ENCODE measurements around the gene VN1R4. TPM values are rescaled to one million over a fixed set of nuclear protein-coding genes. Genes with fewer than 3 reads are reported as not detected.
"Not testable (repeated sequence)": the region's sequence is repeated elsewhere in the genome, so short reads cannot be mapped to it uniquely, and the experiment has no call there.

The VN1R4 gene
- total RNA-seq, 2 donors from 2014 or later, result not detected

DNA sequence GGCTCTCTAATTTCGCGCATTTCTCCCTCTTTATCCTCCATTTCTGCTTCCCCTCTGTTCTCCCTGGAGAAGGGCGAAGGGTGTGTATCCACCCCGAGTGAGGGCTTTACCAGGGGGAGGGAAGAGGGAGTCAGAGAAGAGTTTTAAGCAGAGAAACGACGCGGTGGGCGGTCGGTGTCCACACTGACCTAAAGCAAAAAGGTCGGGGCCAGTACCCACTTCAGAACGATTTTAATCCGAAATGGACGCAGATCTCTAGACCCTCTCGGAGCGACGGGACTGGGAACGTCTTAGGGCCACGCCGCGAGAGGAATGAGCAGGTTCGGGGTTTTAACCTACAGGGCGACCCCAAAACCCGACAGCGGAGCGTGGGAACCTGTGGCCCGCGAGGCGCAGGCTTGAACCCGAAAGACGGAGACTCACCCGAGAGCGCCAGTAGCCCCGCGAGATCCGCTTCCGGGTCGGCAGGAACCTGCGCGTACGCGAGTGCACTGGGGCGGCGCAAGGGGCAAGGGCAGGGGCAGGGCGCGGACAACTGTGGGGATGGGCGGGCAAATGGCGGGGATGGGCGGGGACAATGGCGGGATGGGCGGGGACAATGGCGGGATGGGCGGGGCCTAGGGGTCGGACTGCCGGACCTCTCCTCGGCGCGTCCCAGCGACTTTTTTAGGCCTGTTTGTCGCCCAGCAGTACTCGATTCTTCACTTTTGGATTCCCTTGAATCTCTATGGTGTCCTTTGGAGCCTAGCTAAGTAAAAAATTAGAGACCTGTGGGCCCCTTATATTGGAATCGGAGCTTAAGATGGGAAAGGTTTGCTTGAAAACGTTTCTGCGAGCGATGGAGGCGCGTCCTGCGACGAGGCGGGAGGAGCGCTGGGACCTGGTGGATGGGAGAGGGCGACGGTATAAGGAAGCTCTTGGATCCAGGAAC is 12.8 kb downstream of the VN1R4 start, which contains the start of gene ZNF677:
TSS of gene ZNF677 (minus strand) at position 463 of the 931 bp plus-strand sequence. CDS start 3,323 bp downstream, outside the sequence.
- no peak within 1 kb of the TSS for H3K27ac Mint-ChIP-seq
- H3K27me3 Mint-ChIP-seq, result no peaks in the 10 kb centered on the region
- peak within 1 kb of the TSS; percentile 78 for H3K4me3 Mint-ChIP-seq
- H3K4me1 Mint-ChIP-seq, result peaks cover 3% of the 10 kb centered on the region
- peak; percentile 100 for ATAC-seq
- H3K9me3 ChIP-seq (ENCODE audit: control insufficient read depth, low read length, poor library complexity, severe bottlenecking), result peaks cover 17% of the 10 kb centered on the region
- peaks cover 7% of the 10 kb centered on the region for H3K36me3 Mint-ChIP-seq (ENCODE audit: low read depth)
- peak; percentile 59 to 66 (median 62) for DNase-seq

DNA sequence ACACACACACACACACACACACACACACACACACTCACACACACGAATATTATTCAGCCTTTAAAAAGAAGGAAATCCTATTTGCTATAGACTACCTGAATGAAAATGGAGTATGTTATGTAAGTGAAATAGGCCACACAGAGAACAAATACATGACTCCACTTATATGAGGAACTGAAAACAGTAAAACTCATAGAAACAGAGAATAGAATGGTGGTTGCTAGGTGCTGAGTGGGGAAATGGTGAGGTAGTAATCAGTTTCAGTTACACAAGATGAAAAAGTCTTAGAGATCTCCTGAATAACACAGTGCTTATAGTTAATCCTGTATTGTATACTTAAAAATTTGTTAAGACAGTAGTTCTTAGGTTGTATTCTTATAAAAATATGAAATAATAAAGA is 21.0 kb downstream of the VN1R4 start:
- no peak overlapping the region for H3K4me3 Mint-ChIP-seq
- H3K4me1 Mint-ChIP-seq, result no peaks in the 10 kb centered on the region
- H3K27me3 Mint-ChIP-seq, result no peaks in the 10 kb centered on the region
- H3K36me3 Mint-ChIP-seq (ENCODE audit: low read depth), result peaks cover 5% of the 10 kb centered on the region
- no peak for DNase-seq
- no peak for ATAC-seq
- H3K27ac Mint-ChIP-seq, result no peak overlapping the region
- H3K9me3 ChIP-seq (ENCODE audit: control insufficient read depth, low read length, poor library complexity, severe bottlenecking), result peaks cover 3% of the 10 kb centered on the region

DNA sequence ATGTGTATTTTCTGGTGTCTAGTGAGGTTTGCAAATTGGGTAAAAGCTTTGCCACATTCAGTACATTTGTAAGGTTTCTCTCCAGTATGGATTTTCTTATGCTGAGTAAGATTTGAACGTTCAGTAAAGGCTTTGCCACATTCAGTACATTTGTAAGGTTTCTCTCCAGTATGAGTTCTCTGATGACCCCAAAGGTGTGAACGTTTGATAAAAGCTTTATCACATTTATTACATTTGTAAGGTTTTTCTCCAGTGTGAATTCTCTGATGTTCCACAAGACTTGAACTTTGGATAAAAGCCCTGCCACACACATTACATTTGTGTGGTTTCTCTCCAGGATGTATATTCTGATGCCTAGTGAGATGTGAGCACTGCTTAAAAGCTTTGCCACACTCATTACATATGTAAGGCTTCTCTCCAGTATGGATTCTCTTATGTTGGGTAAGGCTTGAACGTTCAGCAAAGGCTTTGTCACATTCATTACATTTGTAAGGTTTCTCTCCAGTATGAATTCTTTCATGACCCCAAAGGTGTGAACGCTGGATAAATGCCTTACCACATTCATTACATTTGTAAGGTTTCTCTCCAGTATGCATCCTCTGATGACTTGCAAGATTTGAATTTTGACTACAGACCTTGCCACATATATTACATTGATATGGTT is 30.3 kb downstream of the VN1R4 start:
- Mint-ChIP-seq H3K27ac (no peak overlapping the region), H3K27me3 (no peaks in the 10 kb centered on the region), H3K4me3 (no peak overlapping the region), H3K4me1 (no peaks in the 10 kb centered on the region), H3K36me3 (ENCODE audit: low read depth) (peaks cover 3% of the 10 kb centered on the region)
- DNase-seq (no peak), ATAC-seq (no peak)
- peaks cover 20% of the 10 kb centered on the region for H3K9me3 ChIP-seq (ENCODE audit: control insufficient read depth, low read length, poor library complexity, severe bottlenecking)

DNA sequence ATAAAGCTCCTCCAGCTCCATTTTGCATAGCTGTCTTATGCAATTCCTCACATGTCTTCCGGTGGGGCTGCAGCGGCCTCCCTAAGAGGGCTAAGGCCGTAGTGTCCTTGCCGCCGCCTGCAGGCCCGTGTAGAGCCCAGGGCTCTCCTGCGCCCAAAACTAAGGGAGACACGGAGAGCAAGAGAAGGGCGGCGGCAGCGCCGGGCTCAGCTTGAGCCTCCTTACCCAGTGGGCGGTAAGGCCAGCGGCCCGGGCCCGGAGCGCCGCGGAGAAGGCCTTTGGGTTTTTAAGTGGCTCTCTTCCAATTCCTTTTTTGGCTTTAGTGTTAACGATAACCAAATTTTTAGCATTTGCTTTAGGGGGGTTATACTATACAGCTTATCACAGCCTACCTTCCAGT is 42.9 kb downstream of the VN1R4 start:
- no peak overlapping the region for H3K4me3 Mint-ChIP-seq
- peaks cover 13% of the 10 kb centered on the region for H3K9me3 ChIP-seq (ENCODE audit: control insufficient read depth, low read length, poor library complexity, severe bottlenecking)
- no peaks in the 10 kb centered on the region for H3K27me3 Mint-ChIP-seq
- H3K27ac Mint-ChIP-seq, result no peak overlapping the region
- H3K36me3 Mint-ChIP-seq (ENCODE audit: low read depth), result peaks cover 2% of the 10 kb centered on the region
- DNase-seq, result no peak
- no peak for ATAC-seq
- no peaks in the 10 kb centered on the region for H3K4me1 Mint-ChIP-seq

DNA sequence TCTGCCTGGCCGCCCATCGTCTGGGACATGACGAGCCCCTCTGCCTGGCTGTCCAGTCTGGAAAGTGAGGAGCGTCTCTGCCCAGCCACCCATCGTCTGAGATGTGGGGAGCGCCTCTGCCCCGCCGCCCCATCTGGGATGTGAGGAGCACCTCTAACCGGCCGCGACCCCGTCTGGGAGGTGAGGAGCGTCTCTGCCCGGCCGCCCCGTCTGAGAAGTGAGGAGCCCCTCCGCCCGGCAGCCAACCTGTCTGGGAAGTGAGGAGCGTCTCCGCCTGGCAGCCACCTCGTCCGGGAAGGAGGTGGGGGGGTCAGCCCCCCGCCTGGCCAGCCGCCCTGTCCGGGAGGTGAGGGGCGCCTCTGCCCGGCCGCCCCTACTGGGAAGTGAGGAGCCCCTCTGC is 44.8 kb downstream of the VN1R4 start:
- H3K27me3 Mint-ChIP-seq; H3K36me3 Mint-ChIP-seq (ENCODE audit: low read depth); DNase-seq; H3K27ac Mint-ChIP-seq; H3K4me1 Mint-ChIP-seq; ATAC-seq; H3K4me3 Mint-ChIP-seq: not testable (repeated sequence)
- H3K9me3 ChIP-seq (ENCODE audit: control insufficient read depth, low read length, poor library complexity, severe bottlenecking), result peaks cover 17% of the 10 kb centered on the region

Other genes with a start within 250 kb of the VN1R4 start
- gene ERVV-2, start 223.0 kb downstream of the VN1R4 start, total RNA-seq, result not detected
- gene ZNF160, start 164.3 kb downstream of the VN1R4 start, total RNA-seq, result 10 to 100 TPM; 31.2 to 34.1 TPM
- gene ZNF415, start 134.8 kb downstream of the VN1R4 start, total RNA-seq, result under 1 TPM in 1 of 2 donors, not detected in 1; 0.62 TPM
- gene ZNF347, start 108.7 kb downstream of the VN1R4 start, total RNA-seq, result 1 to 10 TPM; 1.8 to 1.9 TPM
- gene ZNF665, start 74.4 kb downstream of the VN1R4 start, total RNA-seq, result 1 to 10 TPM in 1 of 2 donors, under 1 TPM in 1; 0.78 to 2.4 TPM
- gene ZNF677, start 12.8 kb downstream of the VN1R4 start, total RNA-seq, result 1 to 10 TPM in 1 of 2 donors, under 1 TPM in 1; 0.94 to 5.7 TPM
- not detected for gene VN1R2, start 9.4 kb downstream of the VN1R4 start, total RNA-seq
- 1 to 10 TPM; 6.5 to 6.9 TPM for gene ZNF845, start 66.0 kb upstream of the VN1R4 start, total RNA-seq
- gene ZNF525, start 98.0 kb upstream of the VN1R4 start, total RNA-seq, result 10 to 100 TPM; 11.1 to 14.3 TPM
- gene ZNF765, start 127.4 kb upstream of the VN1R4 start, total RNA-seq, result 1 to 10 TPM; 6.7 to 7.7 TPM
- 1 to 10 TPM; 5.7 to 7.8 TPM for gene ZNF761, start 164.3 kb upstream of the VN1R4 start, total RNA-seq
- 1 to 10 TPM; 1.3 to 3.6 TPM for gene ZNF813, start 200.0 kb upstream of the VN1R4 start, total RNA-seq